SK-N-DZ (cell line): ENCODE results near the gene KHSRP.
A peak's percentile ranks its signal among the peaks of the same experiment; 100 is the strongest.

Experiments used
- DNase-seq: peaks from one replicate; pipeline ENCODE4 v3.0.0-alpha.2; 2015; ENCODE audit warnings: low spot score

KHSRP gene

GRCh38 chr19:6393074-6393982 lies 31.3 kb downstream of the KHSRP start, which contains the start of gene GTF2F1:
Gene GTF2F1, minus strand, starts transcription at chr19:6393164. Its CDS starts 169 bp downstream, at chr19:6392995.
- DNase-seq: peak; percentile 95

GRCh38 chr19:6392221-6393073 lies 32.2 kb downstream of the KHSRP start:
- no peak for DNase-seq

DNA sequence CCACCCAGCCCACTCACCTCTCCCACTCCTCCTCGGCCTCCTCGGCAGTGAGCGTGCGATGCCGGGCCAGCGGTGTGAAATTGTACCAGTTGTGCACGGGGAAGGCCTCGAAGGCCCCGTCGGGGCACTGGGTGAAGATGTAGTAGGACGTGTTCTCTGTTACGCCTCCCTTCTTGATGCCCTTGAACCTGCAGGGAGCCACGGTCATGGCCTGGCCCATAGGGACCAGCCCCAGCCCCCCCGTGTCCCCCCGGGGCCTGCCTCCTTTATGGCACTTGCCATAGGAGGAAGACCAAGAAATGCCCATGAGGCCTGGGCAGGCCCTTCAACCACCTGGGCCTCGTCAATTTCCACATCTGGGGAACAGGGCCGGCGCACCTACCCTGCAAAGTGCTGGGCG lies 37.2 kb downstream of the KHSRP start:
- DNase-seq: no peak

DNA sequence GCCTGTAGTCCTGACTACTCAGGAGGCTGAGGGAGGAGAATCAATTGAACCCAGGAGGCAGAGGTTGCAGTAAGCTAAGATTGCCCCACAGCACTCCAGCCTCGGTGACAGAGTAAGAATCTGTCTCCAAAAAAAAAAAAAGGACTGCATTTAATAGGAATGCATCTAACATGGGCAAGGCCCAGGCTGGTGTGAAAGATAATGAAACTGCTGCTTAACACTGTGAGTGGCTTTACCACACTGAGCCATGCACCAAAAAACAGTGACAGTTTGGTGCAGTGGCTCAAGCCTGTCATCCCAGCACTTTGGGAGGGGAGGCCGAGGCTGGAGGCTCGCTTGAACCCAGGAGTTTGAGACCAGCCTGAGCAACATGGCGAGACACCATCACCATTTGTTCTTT lies 40.2 kb downstream of the KHSRP start:
- DNase-seq: no peak

DNA sequence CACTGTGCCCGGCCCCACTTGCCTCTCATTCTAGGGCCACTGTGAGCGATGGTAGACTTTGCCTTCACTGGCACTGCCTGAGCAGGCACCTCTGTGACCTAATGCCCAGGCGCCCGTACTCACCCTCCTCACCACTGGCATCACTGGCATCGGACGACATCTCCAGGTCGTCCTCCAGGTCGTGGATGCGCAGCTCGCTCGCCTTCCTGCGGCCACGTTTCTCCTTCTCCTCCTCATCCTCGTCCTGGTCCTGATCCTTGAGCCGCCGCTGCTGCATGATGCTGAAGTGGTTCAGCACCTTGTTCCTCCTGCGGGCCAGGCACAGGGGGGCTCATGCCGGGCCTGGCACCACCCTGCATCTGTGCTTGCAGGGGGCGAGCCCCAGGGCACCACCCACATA lies 41.4 kb downstream of the KHSRP start:
- DNase-seq: no peak

- DNase-seq: no peak
Measured at GRCh38 chr19:6381030-6381750, 43.4 kb downstream of the KHSRP start.

DNA sequence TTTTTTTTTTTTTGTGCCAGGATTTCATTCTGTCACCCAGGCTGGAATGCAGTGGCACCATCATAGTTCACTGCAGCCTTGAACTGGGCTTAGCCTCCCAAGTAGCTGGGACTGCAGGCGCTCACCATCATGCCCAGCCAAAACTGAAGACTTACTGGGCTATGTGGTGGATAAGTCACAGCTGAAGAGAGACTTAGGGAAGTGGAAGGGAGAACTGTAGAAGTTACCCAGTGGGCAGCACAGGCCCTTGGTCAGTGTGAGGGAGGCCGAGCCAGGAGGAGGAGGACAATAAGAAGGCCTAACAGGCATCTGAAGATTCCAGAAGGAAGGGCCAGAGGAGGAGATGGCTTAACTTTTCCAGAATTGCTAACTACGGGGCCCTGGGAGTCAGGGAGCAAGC lies 44.9 kb downstream of the KHSRP start:
- no peak for DNase-seq

GRCh38 chr19:6378486-6378885 lies 46.1 kb downstream of the KHSRP start:
- no peak for DNase-seq

- DNase-seq: no peak
Measured at GRCh38 chr19:6378041-6378440, 46.6 kb downstream of the KHSRP start.

DNA sequence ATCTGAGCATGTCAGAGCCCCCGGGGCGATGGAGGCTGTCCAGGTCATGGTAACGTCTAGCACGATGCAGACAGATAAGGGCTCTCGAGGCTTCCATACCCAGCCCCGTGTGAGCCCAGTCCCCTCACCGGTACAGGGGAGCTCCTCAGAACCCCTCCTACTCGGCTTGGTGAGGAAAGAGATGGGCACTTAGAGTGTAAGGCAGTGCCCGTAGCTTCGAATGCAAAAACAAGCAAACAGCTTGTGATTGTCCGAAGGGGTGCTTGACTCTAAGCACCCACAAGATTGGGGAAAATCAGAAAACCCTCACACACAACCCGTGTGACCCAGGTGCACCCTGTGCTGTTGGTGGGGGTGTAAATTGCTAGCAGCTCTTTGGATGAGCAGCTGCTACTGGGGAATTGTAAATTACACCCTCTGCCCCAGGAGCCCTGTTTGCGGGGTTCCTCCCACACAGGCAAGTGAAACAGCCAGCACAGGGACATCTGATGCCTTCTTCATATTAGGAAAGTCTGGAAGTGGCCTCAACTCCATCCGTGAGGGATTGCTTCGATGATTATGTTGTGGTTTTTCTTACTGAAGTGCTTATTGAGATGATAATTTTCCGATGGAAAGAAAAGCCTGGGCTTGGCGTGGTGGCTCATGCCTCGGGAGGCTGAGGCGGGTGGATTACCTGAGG lies 48.0 kb downstream of the KHSRP start:
- DNase-seq: no peak

DNA sequence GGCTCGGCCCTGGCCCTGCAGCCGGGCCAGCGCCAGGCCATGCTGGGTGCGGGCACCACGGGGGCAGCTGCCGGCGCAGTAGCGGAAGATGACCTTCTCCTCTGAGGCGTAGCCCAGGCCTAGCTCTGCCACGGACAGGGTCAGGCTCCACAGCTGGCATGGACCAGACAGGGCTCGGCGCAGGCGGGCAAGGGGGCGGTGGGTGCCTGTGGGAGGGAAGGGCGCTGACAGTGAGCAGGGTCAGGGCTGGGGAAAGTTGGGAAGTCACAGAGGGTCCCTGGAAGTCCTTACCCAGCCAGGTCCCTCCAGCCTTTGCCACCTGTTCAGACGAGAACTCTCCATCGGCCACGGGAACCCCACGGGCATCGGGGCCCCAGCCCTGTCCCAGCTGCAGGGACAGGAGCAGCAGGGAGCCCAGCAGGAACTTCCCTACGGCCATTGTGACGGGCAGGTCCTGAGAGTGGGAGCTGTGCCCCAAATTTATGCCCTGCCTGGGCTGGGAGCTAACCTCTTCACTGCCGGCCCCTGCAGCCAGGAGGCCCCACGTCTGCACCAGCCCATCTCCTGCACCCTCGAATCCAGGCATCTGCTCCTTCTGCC lies 49.1 kb downstream of the KHSRP start, which contains the start of gene PSPN:
Gene PSPN (minus strand): TSS at position 523 of the 600 bp plus-strand sequence. CDS start 84 bp downstream, at position 439.
- DNase-seq: no peak

GRCh38 chr19:6374711-6375410 lies 49.8 kb downstream of the KHSRP start:
- DNase-seq: no peak

GRCh38 chr19:6374161-6374709 lies 50.4 kb downstream of the KHSRP start:
- DNase-seq: no peak

GRCh38 chr19:6373813-6374108 lies 50.9 kb downstream of the KHSRP start:
- peak; percentile 38 for DNase-seq

- DNase-seq: peak; percentile 92
Measured at GRCh38 chr19:6373096-6373812, 51.4 kb downstream of the KHSRP start.

DNA sequence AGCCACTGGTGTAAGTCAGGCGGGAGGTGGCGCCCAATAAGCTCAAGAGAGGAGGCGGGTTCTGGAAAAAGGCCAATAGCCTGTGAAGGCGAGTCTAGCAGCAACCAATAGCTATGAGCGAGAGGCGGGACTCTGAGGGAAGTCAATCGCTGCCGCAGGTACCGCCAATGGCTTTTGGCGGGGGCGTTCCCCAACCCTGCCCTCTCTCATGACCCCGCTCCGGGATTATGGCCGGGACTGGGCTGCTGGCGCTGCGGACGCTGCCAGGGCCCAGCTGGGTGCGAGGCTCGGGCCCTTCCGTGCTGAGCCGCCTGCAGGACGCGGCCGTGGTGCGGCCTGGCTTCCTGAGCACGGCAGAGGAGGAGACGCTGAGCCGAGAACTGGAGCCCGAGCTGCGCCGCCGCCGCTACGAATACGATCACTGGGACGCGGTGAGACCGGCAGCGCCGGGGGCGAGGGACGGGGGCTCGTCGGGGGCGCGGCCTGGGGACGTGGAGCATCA lies 52.0 kb downstream of the KHSRP start, which contains the start of gene ALKBH7:
Gene ALKBH7 (plus strand): TSS at position 201 of the 502 bp plus-strand sequence. CDS start 27 bp downstream, at position 228.
- DNase-seq: peak; percentile 99

DNA sequence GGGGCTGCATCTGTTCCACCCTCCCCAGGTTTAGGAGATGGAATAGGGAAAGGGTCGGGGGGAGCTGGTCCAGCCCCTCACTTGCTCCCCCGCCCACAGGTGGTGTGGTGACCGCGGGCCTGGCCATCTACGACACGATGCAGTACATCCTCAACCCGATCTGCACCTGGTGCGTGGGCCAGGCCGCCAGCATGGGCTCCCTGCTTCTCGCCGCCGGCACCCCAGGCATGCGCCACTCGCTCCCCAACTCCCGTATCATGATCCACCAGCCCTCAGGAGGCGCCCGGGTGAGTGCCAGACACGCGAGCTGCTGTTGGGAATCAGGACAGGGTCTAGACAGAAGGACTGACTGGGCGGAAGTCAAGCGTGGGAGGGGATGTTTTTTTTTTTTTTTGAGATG lies 60.3 kb downstream of the KHSRP start:
- DNase-seq: no peak
